Astrocyte of the cerebellum (primary cell): ENCODE data around the gene FRAS1.

Experiments
- DNase-seq: peaks from one replicate; pipeline ENCODE4 v3.0.0-alpha.2; 2011; ENCODE audit warnings: low read depth
- H3K4me3 ChIP-seq: 2 replicates; pipeline ENCODE4 v1.5.1; 2011; ENCODE audit warnings: mild to moderate bottlenecking, low read depth, low read length, moderate library complexity
- CTCF ChIP-seq: IDR thresholded peaks from 2 replicates; pipeline ENCODE4 v1.5.1; 2012; ENCODE audit warnings: low read length, low read depth, moderate library complexity, mild to moderate bottlenecking; ENCODE audit errors: missing control alignments
- in situ Hi-C: cut with HindIII; loops from 2 replicates; pipeline ENCODE4 v1.10.0; 2017; ENCODE audit warnings: low sequenced_read_pairs

FRAS1 gene

GRCh38 chr4:78558410-78558809 is 501.3 kb downstream of the FRAS1 start:
- TF ChIP-seq CTCF, result no peak
- in situ Hi-C loops, result no loop called here
- no peak overlapping the region for H3K4me3 ChIP-seq
- DNase-seq, result no peak

GRCh38 chr4:78560296-78560963 is 503.3 kb downstream of the FRAS1 start:
- no peak overlapping the region for H3K4me3 ChIP-seq
- DNase-seq, result peak; percentile 29
- no peak for TF ChIP-seq CTCF
- in situ Hi-C loops, result no loop called here

GRCh38 chr4:78561677-78562076 is 504.6 kb downstream of the FRAS1 start:
- no peak for TF ChIP-seq CTCF
- DNase-seq, result no peak
- in situ Hi-C loops, result no loop called here
- H3K4me3 ChIP-seq, result no peak overlapping the region

GRCh38 chr4:78562687-78563086 is 505.6 kb downstream of the FRAS1 start:
- in situ Hi-C loops, result no loop called here
- no peak overlapping the region for H3K4me3 ChIP-seq
- no peak for TF ChIP-seq CTCF
- DNase-seq, result no peak

GRCh38 chr4:78565971-78566372 is 508.8 kb downstream of the FRAS1 start:
- in situ Hi-C loops, result no loop called here
- no peak for TF ChIP-seq CTCF
- H3K4me3 ChIP-seq, result no peak overlapping the region
- no peak for DNase-seq

- TF ChIP-seq CTCF, result no peak
- no peak for DNase-seq
- in situ Hi-C loops, result no loop called here
- H3K4me3 ChIP-seq, result no peak overlapping the region
Measured at GRCh38 chr4:78566834-78567499, 509.8 kb downstream of the FRAS1 start.
